ENCODE results near the gene FPGS. TPM values are rescaled to one million over a fixed set of nuclear protein-coding genes. Genes with fewer than 3 reads are reported as not detected.

FPGS gene
- total and polyA plus RNA-seq, 5 donors from 2014 or later: 40.1 to 64.7 (median 46.8) TPM

- Mint-ChIP-seq H3K27ac (peak overlapping the region in 2 of 3 donors; percentile 47 to 70), H3K27me3 (no peaks in the 10 kb centered on the region), H3K4me3 (no peak overlapping the region), H3K9me3 (no peaks in the 10 kb centered on the region), H3K36me3 (peaks cover 14% of the 10 kb centered on the region), H3K4me1 (peaks cover 0 to 38% (median 16%) of the 10 kb centered on the region in 4 donors)
- H3K4me1 ChIP-seq (ENCODE audit: control insufficient read depth, insufficient read depth, low read length, poor library complexity, severe bottlenecking): peaks cover 24% of the 10 kb centered on the region
- no peaks in the 10 kb centered on the region for H3K27me3 ChIP-seq (ENCODE audit: control insufficient read depth, insufficient read depth, low read length)
- H3K27ac ChIP-seq (ENCODE audit: insufficient read depth, low read length, poor library complexity, severe bottlenecking): no peak overlapping the region
- H3K36me3 ChIP-seq (ENCODE audit: control insufficient read depth, insufficient read depth, low read length): peaks cover 39% of the 10 kb centered on the region
- H3K9me3 ChIP-seq (ENCODE audit: control insufficient read depth in 2 of 2, low read length in 2 of 2): no peaks in the 10 kb centered on the region
- ATAC-seq (ENCODE audit: low read depth in 2 of 2) (no peak), DNase-seq (peak in 1 of 3 donors; percentile 49)
- no peak overlapping the region for H3K4me3 ChIP-seq (ENCODE audit: low read depth, low read length)
These were observed 2.9 kb downstream of the FPGS start for GRCh38 chr9:127805620-127806019.

- peaks cover 24% of the 10 kb centered on the region for H3K4me1 ChIP-seq (ENCODE audit: control insufficient read depth, insufficient read depth, low read length, poor library complexity, severe bottlenecking)
- peak overlapping the region in 2 of 4 donors; percentile 36 to 51 for H3K4me3 Mint-ChIP-seq
- no peaks in the 10 kb centered on the region for H3K27me3 ChIP-seq (ENCODE audit: control insufficient read depth, insufficient read depth, low read length)
- H3K4me1 Mint-ChIP-seq: peaks cover 0 to 33% (median 14%) of the 10 kb centered on the region in 4 donors
- DNase-seq: no peak
- H3K9me3 Mint-ChIP-seq: no peaks in the 10 kb centered on the region
- no peaks in the 10 kb centered on the region for H3K9me3 ChIP-seq (ENCODE audit: control insufficient read depth in 2 of 2, low read length in 2 of 2)
- ATAC-seq (ENCODE audit: low read depth in 2 of 2): no peak
- no peaks in the 10 kb centered on the region for H3K27me3 Mint-ChIP-seq
- peaks cover 42% of the 10 kb centered on the region for H3K36me3 ChIP-seq (ENCODE audit: control insufficient read depth, insufficient read depth, low read length)
- no peak overlapping the region for H3K4me3 ChIP-seq (ENCODE audit: low read depth, low read length)
- H3K36me3 Mint-ChIP-seq: peaks cover 14% of the 10 kb centered on the region
- H3K27ac ChIP-seq (ENCODE audit: insufficient read depth, low read length, poor library complexity, severe bottlenecking): no peak overlapping the region
- H3K27ac Mint-ChIP-seq: peak overlapping the region in 1 of 3 donors; percentile 48
These were observed 4.2 kb downstream of the FPGS start for GRCh38 chr9:127806871-127807270.

- H3K4me1 Mint-ChIP-seq: peaks cover 0 to 20% (median 10%) of the 10 kb centered on the region in 4 donors
These were observed 5.8 kb downstream of the FPGS start for GRCh38 chr9:127808347-127809001.

GRCh38 chr9:127809002-127809539 is 6.4 kb downstream of the FPGS start:
- no peaks in the 10 kb centered on the region for H3K27me3 Mint-ChIP-seq
- no peak overlapping the region for H3K27ac ChIP-seq (ENCODE audit: insufficient read depth, low read length, poor library complexity, severe bottlenecking)
- DNase-seq (no peak), ATAC-seq (ENCODE audit: low read depth in 2 of 2) (no peak)
- H3K4me3 ChIP-seq (ENCODE audit: low read depth, low read length): no peak overlapping the region
- peak overlapping the region in 2 of 4 donors; percentile 38 to 69 for H3K4me3 Mint-ChIP-seq
- H3K4me1 ChIP-seq (ENCODE audit: control insufficient read depth, insufficient read depth, low read length, poor library complexity, severe bottlenecking): peaks cover 6% of the 10 kb centered on the region
- no peak overlapping the region for H3K27ac Mint-ChIP-seq
- H3K36me3 Mint-ChIP-seq: peaks cover 14% of the 10 kb centered on the region
- no peaks in the 10 kb centered on the region for H3K27me3 ChIP-seq (ENCODE audit: control insufficient read depth, insufficient read depth, low read length)
- H3K4me1 Mint-ChIP-seq: peaks cover 0 to 15% (median 7%) of the 10 kb centered on the region in 4 donors
- H3K9me3 Mint-ChIP-seq: no peaks in the 10 kb centered on the region
- peaks cover 63% of the 10 kb centered on the region for H3K36me3 ChIP-seq (ENCODE audit: control insufficient read depth, insufficient read depth, low read length)
- no peaks in the 10 kb centered on the region for H3K9me3 ChIP-seq (ENCODE audit: control insufficient read depth in 2 of 2, low read length in 2 of 2)

More at GRCh38 chr9:127808347-127809001, 5.8 kb downstream of the FPGS start:
- H3K4me3 Mint-ChIP-seq: peak overlapping the region in 1 of 4 donors; percentile 69
- Histone ChIP-seq H3K4me3 (ENCODE audit: low read depth, low read length) (no peak overlapping the region), H3K4me1 (ENCODE audit: control insufficient read depth, insufficient read depth, low read length, poor library complexity, severe bottlenecking) (peaks cover 12% of the 10 kb centered on the region), H3K9me3 (ENCODE audit: control insufficient read depth in 2 of 2, low read length in 2 of 2) (no peaks in the 10 kb centered on the region), H3K27me3 (ENCODE audit: control insufficient read depth, insufficient read depth, low read length) (no peaks in the 10 kb centered on the region), H3K36me3 (ENCODE audit: control insufficient read depth, insufficient read depth, low read length) (peaks cover 57% of the 10 kb centered on the region), H3K27ac (ENCODE audit: insufficient read depth, low read length, poor library complexity, severe bottlenecking) (no peak overlapping the region)
- peaks cover 14% of the 10 kb centered on the region for H3K36me3 Mint-ChIP-seq
- ATAC-seq (ENCODE audit: low read depth in 2 of 2) (no peak), DNase-seq (no peak)
- H3K27me3 Mint-ChIP-seq: no peaks in the 10 kb centered on the region
- no peaks in the 10 kb centered on the region for H3K9me3 Mint-ChIP-seq
- H3K27ac Mint-ChIP-seq: no peak overlapping the region

GRCh38 chr9:127809540-127810377 is 7.1 kb downstream of the FPGS start:
- no peaks in the 10 kb centered on the region for H3K4me1 ChIP-seq (ENCODE audit: control insufficient read depth, insufficient read depth, low read length, poor library complexity, severe bottlenecking)
- H3K27ac ChIP-seq (ENCODE audit: insufficient read depth, low read length, poor library complexity, severe bottlenecking): no peak overlapping the region
- ATAC-seq (ENCODE audit: low read depth in 2 of 2) (no peak), DNase-seq (no peak)
- Mint-ChIP-seq H3K36me3 (peaks cover 14% of the 10 kb centered on the region), H3K4me3 (no peak overlapping the region), H3K9me3 (no peaks in the 10 kb centered on the region), H3K4me1 (peaks cover 0 to 8% (median 5%) of the 10 kb centered on the region in 4 donors), H3K27ac (no peak overlapping the region), H3K27me3 (no peaks in the 10 kb centered on the region)
- H3K36me3 ChIP-seq (ENCODE audit: control insufficient read depth, insufficient read depth, low read length): peaks cover 66% of the 10 kb centered on the region
- no peak overlapping the region for H3K4me3 ChIP-seq (ENCODE audit: low read depth, low read length)
- no peaks in the 10 kb centered on the region for H3K27me3 ChIP-seq (ENCODE audit: control insufficient read depth, insufficient read depth, low read length)
- H3K9me3 ChIP-seq (ENCODE audit: control insufficient read depth in 2 of 2, low read length in 2 of 2): no peaks in the 10 kb centered on the region

GRCh38 chr9:127810378-127811187 is 7.9 kb downstream of the FPGS start:
- Histone ChIP-seq H3K27ac (ENCODE audit: insufficient read depth, low read length, poor library complexity, severe bottlenecking) (no peak overlapping the region), H3K9me3 (ENCODE audit: control insufficient read depth in 2 of 2, low read length in 2 of 2) (no peaks in the 10 kb centered on the region), H3K4me3 (ENCODE audit: low read depth, low read length) (no peak overlapping the region), H3K27me3 (ENCODE audit: control insufficient read depth, insufficient read depth, low read length) (no peaks in the 10 kb centered on the region), H3K36me3 (ENCODE audit: control insufficient read depth, insufficient read depth, low read length) (peaks cover 69% of the 10 kb centered on the region), H3K4me1 (ENCODE audit: control insufficient read depth, insufficient read depth, low read length, poor library complexity, severe bottlenecking) (no peaks in the 10 kb centered on the region)
- H3K4me1 Mint-ChIP-seq: peaks cover 0 to 6% (median 5%) of the 10 kb centered on the region in 4 donors
- ATAC-seq (ENCODE audit: low read depth in 2 of 2): no peak
- no peaks in the 10 kb centered on the region for H3K9me3 Mint-ChIP-seq
- H3K27me3 Mint-ChIP-seq: no peaks in the 10 kb centered on the region
- DNase-seq: no peak
- H3K36me3 Mint-ChIP-seq: peaks cover 14% of the 10 kb centered on the region
- no peak overlapping the region for H3K4me3 Mint-ChIP-seq
- H3K27ac Mint-ChIP-seq: no peak overlapping the region

GRCh38 chr9:127812011-127812410 is 9.3 kb downstream of the FPGS start:
- DNase-seq (no peak), ATAC-seq (ENCODE audit: low read depth in 2 of 2) (no peak)
- Histone ChIP-seq H3K9me3 (ENCODE audit: control insufficient read depth in 2 of 2, low read length in 2 of 2) (no peaks in the 10 kb centered on the region), H3K27me3 (ENCODE audit: control insufficient read depth, insufficient read depth, low read length) (no peaks in the 10 kb centered on the region), H3K27ac (ENCODE audit: insufficient read depth, low read length, poor library complexity, severe bottlenecking) (no peak overlapping the region), H3K36me3 (ENCODE audit: control insufficient read depth, insufficient read depth, low read length) (peaks cover 60% of the 10 kb centered on the region), H3K4me1 (ENCODE audit: control insufficient read depth, insufficient read depth, low read length, poor library complexity, severe bottlenecking) (no peaks in the 10 kb centered on the region), H3K4me3 (ENCODE audit: low read depth, low read length) (no peak overlapping the region)
- Mint-ChIP-seq H3K36me3 (peaks cover 6% of the 10 kb centered on the region), H3K27me3 (no peaks in the 10 kb centered on the region), H3K4me1 (peaks cover 0 to 1% (median 0%) of the 10 kb centered on the region in 4 donors), H3K27ac (no peak overlapping the region), H3K4me3 (no peak overlapping the region), H3K9me3 (no peaks in the 10 kb centered on the region)

Measured in CD4-positive, CD25-positive, alpha-beta regulatory T cell (primary cell).